Ishikawa (cell line): ENCODE results near the gene SMIM23.

Source experiments
- CEBPB ChIP-seq: IDR thresholded peaks from 2 replicates; pipeline ENCODE4 v1.6.1; 2012
- CREB1 ChIP-seq: IDR thresholded peaks from 2 replicates; pipeline ENCODE4 v1.6.1; 2012; ENCODE audit warnings: low read depth
- EGR1 ChIP-seq: IDR thresholded peaks from 2 replicates; pipeline ENCODE4 v1.6.1; 2012
- EP300 ChIP-seq: IDR thresholded peaks from 2 replicates; pipeline ENCODE4 v1.6.1; 2012; ENCODE audit warnings: borderline replicate concordance
- FOXM1 ChIP-seq: IDR thresholded peaks from 2 replicates; pipeline ENCODE4 v1.6.1; 2012; ENCODE audit warnings: low read depth, borderline replicate concordance
- MAX ChIP-seq: IDR thresholded peaks from 2 replicates; pipeline ENCODE4 v1.6.1; 2012
- NFIC ChIP-seq: IDR thresholded peaks from 2 replicates; pipeline ENCODE4 v1.6.1; 2012
- RAD21 ChIP-seq: IDR thresholded peaks from 2 replicates; pipeline ENCODE4 v1.6.1; 2012; ENCODE audit warnings: low read depth
- REST ChIP-seq: IDR thresholded peaks from 2 replicates; pipeline ENCODE4 v1.6.1; 2012; ENCODE audit warnings: low read depth, mild to moderate bottlenecking
- TAF1 ChIP-seq: IDR thresholded peaks from 2 replicates; pipeline ENCODE4 v1.6.1; 2012; ENCODE audit warnings: low read depth, mild to moderate bottlenecking
- TCF12 ChIP-seq: IDR thresholded peaks from 2 replicates; pipeline ENCODE4 v1.6.1; 2012; ENCODE audit warnings: low read depth
- TEAD4 ChIP-seq: IDR thresholded peaks from 2 replicates; pipeline ENCODE4 v1.6.1; 2012
- USF1 ChIP-seq: IDR thresholded peaks from 2 replicates; pipeline ENCODE4 v1.6.1; 2012
- YY1 ChIP-seq: IDR thresholded peaks from 2 replicates; pipeline ENCODE4 v1.6.1; 2012; ENCODE audit warnings: low read depth
- ZBTB7A ChIP-seq: IDR thresholded peaks from 2 replicates; pipeline ENCODE4 v1.6.1; 2012; ENCODE audit warnings: low read depth

Gene SMIM23

GRCh38 chr5:171813270-171813669 lies 27.7 kb downstream of the SMIM23 start:
- TF ChIP-seq EP300: no peak
- TF ChIP-seq TEAD4: no peak
- no peak for TF ChIP-seq USF1
- no peak for TF ChIP-seq NFIC
- TF ChIP-seq MAX: no peak
- TF ChIP-seq ZBTB7A: no peak
- TF ChIP-seq YY1: no peak

GRCh38 chr5:171813813-171814490 lies 28.3 kb downstream of the SMIM23 start:
- TF ChIP-seq MAX (no peak), YY1 (no peak), TCF12 (no peak), NFIC (no peak), ZBTB7A (no peak), TAF1 (no peak), EGR1 (no peak), FOXM1 (no peak), REST (no peak), EP300 (no peak), TEAD4 (no peak), USF1 (no peak), RAD21 (no peak), CEBPB (no peak), CREB1 (no peak)

GRCh38 chr5:171816666-171817065 lies 31.0 kb downstream of the SMIM23 start:
- TF ChIP-seq EP300 (no peak), CEBPB (no peak), MAX (no peak), REST (no peak), TCF12 (no peak), YY1 (no peak), ZBTB7A (no peak), TAF1 (no peak), CREB1 (no peak), TEAD4 (no peak), FOXM1 (no peak)

GRCh38 chr5:171820561-171820960 lies 34.9 kb downstream of the SMIM23 start:
- TF ChIP-seq EP300: no peak
- no peak for TF ChIP-seq RAD21
- TF ChIP-seq FOXM1: no peak
- TF ChIP-seq EGR1: no peak
- no peak for TF ChIP-seq CEBPB
- TF ChIP-seq NFIC: no peak

- no peak for TF ChIP-seq CREB1
- TF ChIP-seq EP300: no peak
- no peak for TF ChIP-seq EGR1
- TF ChIP-seq TEAD4: no peak
- no peak for TF ChIP-seq ZBTB7A
- TF ChIP-seq FOXM1: no peak
- no peak for TF ChIP-seq MAX
- TF ChIP-seq RAD21: no peak
- TF ChIP-seq YY1: no peak
- no peak for TF ChIP-seq REST
- no peak for TF ChIP-seq TCF12
- TF ChIP-seq TAF1: no peak
- TF ChIP-seq NFIC: no peak
Measured at GRCh38 chr5:171821286-171821685, 35.7 kb downstream of the SMIM23 start.
